Ovary (tissue), 3 donors: ENCODE data around the gene APBB1.

Source experiments
- EP300 ChIP-seq: sonication (generic); formaldehyde crosslinking; IDR thresholded peaks from one replicate; pipeline ENCODE4 v1.6.1; 2017; ENCODE audit warnings: antibody characterized with exemption
- POLR2A ChIP-seq: fragments of 450-650 bp; IDR thresholded peaks from one replicate; pipeline ENCODE4 v1.6.1; 2017; ENCODE audit warnings: antibody characterized with exemption, mild to moderate bottlenecking, moderate library complexity
- TF ChIP-seq, protein P1 (sequence below), 3 donors: fragments of 450-650 bp in 2 of 3; fragments of 200-600 bp in 1 of 3; IDR thresholded peaks; one replicate each; pipeline versions ENCODE4 v1.5.1 to v1.8.0; 2016 to 2022; ENCODE audit warnings: antibody characterized with exemption in 3 of 3, mild to moderate bottlenecking in 1 of 3
- donor health status: DM: no; HTN: no; CAD: no.

DNA sequence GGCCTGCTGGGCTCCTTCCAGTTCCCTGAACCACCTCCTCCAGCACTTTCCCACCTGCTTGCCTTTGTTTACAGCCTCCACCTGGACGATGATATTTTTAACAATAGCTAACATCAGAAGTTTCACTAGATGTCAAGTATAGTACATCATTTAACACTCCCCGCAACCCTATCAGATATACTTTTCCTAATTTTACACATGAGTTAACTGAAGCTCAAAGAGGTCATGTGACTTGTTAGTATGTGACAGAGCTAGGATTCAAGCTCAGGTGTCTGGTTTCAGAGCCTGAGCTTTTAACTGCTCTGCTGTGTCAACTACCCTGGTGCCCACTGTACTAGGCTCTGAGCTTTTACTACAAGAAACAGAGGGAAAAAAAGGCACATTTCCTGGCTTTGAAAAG is 36.2 kb upstream of the APBB1 start:
- TF ChIP-seq POLR2A = no peak
- TF ChIP-seq, protein P1, sequence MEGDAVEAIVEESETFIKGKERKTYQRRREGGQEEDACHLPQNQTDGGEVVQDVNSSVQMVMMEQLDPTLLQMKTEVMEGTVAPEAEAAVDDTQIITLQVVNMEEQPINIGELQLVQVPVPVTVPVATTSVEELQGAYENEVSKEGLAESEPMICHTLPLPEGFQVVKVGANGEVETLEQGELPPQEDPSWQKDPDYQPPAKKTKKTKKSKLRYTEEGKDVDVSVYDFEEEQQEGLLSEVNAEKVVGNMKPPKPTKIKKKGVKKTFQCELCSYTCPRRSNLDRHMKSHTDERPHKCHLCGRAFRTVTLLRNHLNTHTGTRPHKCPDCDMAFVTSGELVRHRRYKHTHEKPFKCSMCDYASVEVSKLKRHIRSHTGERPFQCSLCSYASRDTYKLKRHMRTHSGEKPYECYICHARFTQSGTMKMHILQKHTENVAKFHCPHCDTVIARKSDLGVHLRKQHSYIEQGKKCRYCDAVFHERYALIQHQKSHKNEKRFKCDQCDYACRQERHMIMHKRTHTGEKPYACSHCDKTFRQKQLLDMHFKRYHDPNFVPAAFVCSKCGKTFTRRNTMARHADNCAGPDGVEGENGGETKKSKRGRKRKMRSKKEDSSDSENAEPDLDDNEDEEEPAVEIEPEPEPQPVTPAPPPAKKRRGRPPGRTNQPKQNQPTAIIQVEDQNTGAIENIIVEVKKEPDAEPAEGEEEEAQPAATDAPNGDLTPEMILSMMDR (IDR thresholded peaks at IDR 0.05) = no peak
- TF ChIP-seq EP300 = no peak
